Stomach (tissue), 4 donors: ENCODE measurements around the gene ZNF670.
"Not testable (repeated sequence)": the region's sequence is repeated elsewhere in the genome, so short reads cannot be mapped to it uniquely, and the experiment has no call there.

Experiments used
- CTCF ChIP-seq, 7 experiments: fragments of 450-650 bp in 4 of 7; fragments of 200-600 bp in 3 of 7; sonication (generic) in 3 of 7; IDR thresholded peaks; one replicate each; pipeline ENCODE4 v1.5.1; 2016 to 2019; ENCODE audit warnings: antibody characterized with exemption in 7 of 7, control low read depth in 2 of 7, mild to moderate bottlenecking in 1 of 7
- EP300 ChIP-seq: sonication (generic); formaldehyde crosslinking; IDR thresholded peaks from one replicate; pipeline ENCODE4 v1.6.1; 2017; ENCODE audit warnings: antibody characterized with exemption
- POLR2A ChIP-seq, 4 donors: fragments of 450-650 bp; IDR thresholded peaks; one replicate each; pipeline ENCODE4 v1.6.1; 2016; ENCODE audit warnings: antibody characterized with exemption in 4 of 4, control low read depth in 2 of 4, mild to moderate bottlenecking in 1 of 4, moderate library complexity in 1 of 4

- not testable (repeated sequence) for TF ChIP-seq POLR2A (IDR thresholded peaks at IDR 0.05); CTCF (IDR thresholded peaks at IDR 0.05); EP300
These were observed 41.7 kb upstream of the ZNF670 start for GRCh38 chr1:247120408-247120668.
